H1 (cell line): Measurements from ENCODE around the gene PWP2. TPM values are rescaled to one million over a fixed set of nuclear protein-coding genes. Genes with fewer than 3 reads are reported as not detected.
"Not testable (repeated sequence)": the region's sequence is repeated elsewhere in the genome, so short reads cannot be mapped to it uniquely, and the experiment has no call there.

Experiments
- CTCF ChIA-PET: fragments of 300-600 bp; sonication (Branson Sonifier 250); formaldehyde crosslinking; loops from one replicate; lab custom pipeline; 2021; ENCODE audit not compliant: partially characterized antibody; lab: Charles Lee
- POLR2A ChIA-PET: fragments of 300-600 bp; sonication (Branson Sonifier 250); formaldehyde crosslinking; loops from one replicate; lab custom pipeline; 2021; ENCODE audit warnings: inconsistent platforms; ENCODE audit not compliant: partially characterized antibody; lab: Charles Lee
- DNase-seq, 2 experiments: peaks; one replicate each; pipeline versions ENCODE4 v3.0.0 to v3.0.0-alpha.2; 2010 to 2022; ENCODE audit warnings: low spot score in 2 of 2, low read depth in 1 of 2, mixed read lengths in 1 of 2
- FAIRE-seq: peaks from 2 replicates; lab custom pipeline; 2011; peaks lifted over from hg19 to GRCh38; lab: Jason Lieb, UNC
- H2AFZ ChIP-seq: 2 replicates; pipeline ENCODE4 v1.8.1; 2012; ENCODE audit warnings: low read length, inconsistent platforms
- H2AK5ac ChIP-seq: 2 replicates; pipeline ENCODE4 v1.6.1; 2013; ENCODE audit warnings: low read depth, low read length
- H2BK120ac ChIP-seq: replicated peaks from 2 replicates; pipeline ENCODE3; 2013; ENCODE audit warnings: low read depth, low read length, inconsistent platforms
- H2BK12ac ChIP-seq: 2 replicates; pipeline ENCODE4 v1.6.1; 2013; ENCODE audit warnings: low read depth, low read length
- H2BK15ac ChIP-seq: 2 replicates; pipeline ENCODE4 v1.6.1; 2013; ENCODE audit warnings: low read length
- H2BK20ac ChIP-seq: 2 replicates; pipeline ENCODE4 v1.6.1; 2013; ENCODE audit warnings: low read length
- H2BK5ac ChIP-seq: 2 replicates; pipeline ENCODE4 v1.6.1; 2013; ENCODE audit warnings: low read depth, low read length
- H3K14ac ChIP-seq: 2 replicates; pipeline ENCODE4 v1.6.1; 2013; ENCODE audit warnings: inconsistent platforms; ENCODE audit not compliant: insufficient read length
- H3K18ac ChIP-seq: 2 replicates; pipeline ENCODE4 v1.6.1; 2013; ENCODE audit warnings: low read length; ENCODE audit errors: extremely low read depth
- H3K23ac ChIP-seq: 2 replicates; pipeline ENCODE4 v1.6.1; 2013; ENCODE audit warnings: inconsistent platforms; ENCODE audit not compliant: insufficient read length
- H3K23me2 ChIP-seq: 2 replicates; pipeline ENCODE4 v1.6.1; 2013; ENCODE audit warnings: low read depth, low read length
- H3K27ac ChIP-seq: 2 replicates; pipeline ENCODE4 v1.6.1; 2011; ENCODE audit warnings: low read depth, low read length, inconsistent platforms
- H3K27me3 ChIP-seq, 4 experiments: replicated peaks in 1 of 4; 1 replicate in 1 of 4; 2 replicates in 3 of 4; pipeline versions ENCODE4 v1.6.1 to v1.8.1; 2011 to 2013; ENCODE audit warnings: low read length in 3 of 4, mild to moderate bottlenecking in 3 of 4, inconsistent platforms in 2 of 4, mixed read lengths in 2 of 4, moderate library complexity in 1 of 4; ENCODE audit not compliant: control insufficient read depth in 3 of 4, insufficient read depth in 3 of 4; ENCODE audit errors: extremely low read depth in 1 of 4
- H3K36me3 ChIP-seq, 4 experiments: 2 replicates each; pipeline versions ENCODE4 v1.6.1 to v1.8.1; 2011 to 2013; ENCODE audit warnings: mild to moderate bottlenecking in 4 of 4, low read length in 3 of 4, moderate library complexity in 2 of 4, control low read depth in 1 of 4, inconsistent platforms in 1 of 4; ENCODE audit not compliant: insufficient read depth in 4 of 4, control insufficient read depth in 2 of 4
- H3K4ac ChIP-seq: replicated peaks from 2 replicates; pipeline ENCODE3; 2013; ENCODE audit warnings: low read length, low read depth, mixed read lengths, inconsistent platforms; ENCODE audit not compliant: insufficient read length
- H3K4me1 ChIP-seq, 4 experiments: replicated peaks in 1 of 4; 1 replicate in 1 of 4; 2 replicates in 3 of 4; pipeline versions ENCODE4 v1.6.1 to v1.8.1; 2011 to 2013; ENCODE audit warnings: low read length in 3 of 4, inconsistent platforms in 2 of 4, mixed read lengths in 1 of 4; ENCODE audit not compliant: insufficient read depth in 4 of 4, control insufficient read depth in 3 of 4
- H3K4me2 ChIP-seq, 2 experiments: 2 replicates each; pipeline versions ENCODE4 v1.6.1 to v1.8.1; 2011 to 2013; ENCODE audit warnings: low read depth in 2 of 2, low read length in 2 of 2, control low read depth in 1 of 2, inconsistent platforms in 1 of 2, mild to moderate bottlenecking in 1 of 2; ENCODE audit not compliant: insufficient read depth in 1 of 2
- H3K4me3 ChIP-seq, 4 experiments: fragments of 200-600, 300-600 bp in 1 of 4; sonication (generic), shearing (Covaris generic), sonication (Bioruptor Twin) in 1 of 4; 2 replicates each; pipeline versions ENCODE4 v1.5.1 to v1.8.1; 2011 to 2016; ENCODE audit warnings: low read length in 4 of 4, low read depth in 3 of 4, control low read depth in 2 of 4, inconsistent platforms in 2 of 4, mild to moderate bottlenecking in 2 of 4, mixed read lengths in 1 of 4, moderate library complexity in 1 of 4; ENCODE audit not compliant: insufficient read depth in 2 of 4; ENCODE audit errors: extremely low read depth in 1 of 4
- H3K56ac ChIP-seq: replicated peaks from 2 replicates; pipeline ENCODE3; 2013; ENCODE audit warnings: low read depth, mild to moderate bottlenecking, mixed read lengths, low read length, inconsistent platforms; ENCODE audit not compliant: insufficient read length
- H3K79me1 ChIP-seq: 2 replicates; pipeline ENCODE4 v1.6.1; 2013; ENCODE audit warnings: low read depth, low read length, control low read depth
- H3K79me2 ChIP-seq, 2 experiments: 2 replicates each; pipeline versions ENCODE4 v1.6.1 to v1.8.1; 2012 to 2013; ENCODE audit warnings: low read length in 2 of 2, mild to moderate bottlenecking in 2 of 2, inconsistent platforms in 1 of 2; ENCODE audit not compliant: insufficient read depth in 2 of 2, control insufficient read depth in 1 of 2
- H3K9ac ChIP-seq, 4 experiments: replicated peaks in 1 of 4; 1 replicate in 1 of 4; 2 replicates in 3 of 4; pipeline versions ENCODE4 v1.6.1 to v1.8.1; 2011 to 2013; ENCODE audit warnings: low read depth in 3 of 4, low read length in 3 of 4, control low read depth in 2 of 4, mild to moderate bottlenecking in 2 of 4, moderate library complexity in 2 of 4, inconsistent platforms in 1 of 4; ENCODE audit errors: extremely low read depth in 1 of 4
- H3K9me3 ChIP-seq, 2 experiments: 2 replicates each; pipeline versions ENCODE4 v1.6.1 to v1.8.1; 2012 to 2013; ENCODE audit warnings: mild to moderate bottlenecking in 2 of 2, moderate library complexity in 2 of 2, control low read depth in 1 of 2, inconsistent platforms in 1 of 2, low read depth in 1 of 2, low read length in 1 of 2, mixed read lengths in 1 of 2; ENCODE audit not compliant: insufficient read depth in 2 of 2
- H4K20me1 ChIP-seq, 2 experiments: replicated peaks in 1 of 2; 2 replicates each; pipeline versions ENCODE3 to v1.8.1; 2011 to 2013; ENCODE audit warnings: inconsistent platforms in 2 of 2, low read length in 2 of 2, mild to moderate bottlenecking in 1 of 2; ENCODE audit not compliant: insufficient read depth in 2 of 2, control insufficient read depth in 1 of 2
- H4K5ac ChIP-seq: 2 replicates; pipeline ENCODE4 v1.6.1; 2013; ENCODE audit warnings: low read length, low read depth, mixed read lengths, inconsistent platforms; ENCODE audit not compliant: insufficient read length
- H4K8ac ChIP-seq: 2 replicates; pipeline ENCODE4 v1.8.0; 2013; ENCODE audit warnings: mild to moderate bottlenecking, moderate library complexity, low read length, inconsistent platforms; ENCODE audit not compliant: insufficient read depth; ENCODE audit errors: extremely low read depth
- H4K91ac ChIP-seq: replicated peaks from 2 replicates; pipeline ENCODE3; 2013; ENCODE audit warnings: low read length, mixed read lengths, inconsistent platforms; ENCODE audit not compliant: insufficient read length
- WGBS, 2 experiments: shearing (Covaris generic) in 1 of 2; methylation state at CpG; one replicate each; pipeline versions ENCODE4 v1.1.6 to v1.1.7; 2013 to 2015; ENCODE audit warnings: low lambda C conversion rate in 2 of 2, mixed read lengths in 2 of 2, inconsistent platforms in 1 of 2, low coverage in 1 of 2, missing lambda C conversion rate in 1 of 2; ENCODE audit not compliant: insufficient replicate concordance in 2 of 2, insufficient coverage in 1 of 2, insufficient read length in 1 of 2; ENCODE audit errors: extremely low coverage in 1 of 2, missing lambda C conversion rate in 1 of 2; 5-methylcytosine and 5-hydroxymethylcytosine counted together
- polyA plus RNA-seq, 7 experiments: library from polyadenylated mRNA; depleted of rRNA in 3 of 7; stranded (reverse) in 5 of 7; unstranded in 2 of 7; fragments of >200 nt in 5 of 7; fragments of 200-250 nt in 2 of 7; gene quantifications; 1 replicate in 5 of 7; 2 replicates in 1 of 7; 4 replicates in 1 of 7; pipeline versions ENCODE4 v1.2.1 to v1.2.3, GENCODE V29; 2011 to 2013; ENCODE audit warnings: missing spikeins in 2 of 7, mixed read lengths in 2 of 7
- total RNA-seq: library from RNA; stranded (reverse); fragmentation: NEBNext Ultra II Directional; extraction: Animal tissue kit (Norgen Biotek cat#: 25700); gene quantifications from 2 replicates; pipeline ENCODE4 v1.2.1, GENCODE V29; 2021

Gene PWP2
- total and polyA plus RNA-seq, 2 of the 8 experiments (the other 6 are each of a cell fraction or from before 2014, with no cell fraction given), result 4.4 to 6.7 TPM

GRCh38 chr21:44165933-44166332 is 58.7 kb downstream of the PWP2 start:
- H3K27me3 ChIP-seq, H2AK5ac ChIP-seq, H4K5ac ChIP-seq, H3K36me3 ChIP-seq, H3K23me2 ChIP-seq, H3K9me3 ChIP-seq, H3K27ac ChIP-seq, DNase-seq, H2BK15ac ChIP-seq, FAIRE-seq, H3K56ac ChIP-seq, H4K91ac ChIP-seq, H4K8ac ChIP-seq, H3K14ac ChIP-seq, H3K23ac ChIP-seq, CTCF ChIA-PET, H3K9ac ChIP-seq, H3K79me2 ChIP-seq, H2BK5ac ChIP-seq, H3K4me1 ChIP-seq, POLR2A ChIA-PET, H2BK120ac ChIP-seq, H2AFZ ChIP-seq, H3K4me2 ChIP-seq, H3K79me1 ChIP-seq, H4K20me1 ChIP-seq, H2BK12ac ChIP-seq, H3K4me3 ChIP-seq, H2BK20ac ChIP-seq, H3K4ac ChIP-seq, H3K18ac ChIP-seq: not testable (repeated sequence)
- WGBS, 2 experiments, result no CpG with 5 or more reads among the region's 15 CpGs

- H2BK120ac ChIP-seq, H4K20me1 ChIP-seq, DNase-seq, H4K8ac ChIP-seq, FAIRE-seq, H2BK15ac ChIP-seq, H3K18ac ChIP-seq, H2BK5ac ChIP-seq, POLR2A ChIA-PET, H3K9ac ChIP-seq, H3K27ac ChIP-seq, H4K91ac ChIP-seq, H3K14ac ChIP-seq, H2AK5ac ChIP-seq, H3K27me3 ChIP-seq, H2AFZ ChIP-seq, H2BK12ac ChIP-seq, H3K79me1 ChIP-seq, H3K4me2 ChIP-seq, H3K4me1 ChIP-seq, H3K36me3 ChIP-seq, H3K79me2 ChIP-seq, H4K5ac ChIP-seq, H2BK20ac ChIP-seq, H3K4me3 ChIP-seq, H3K23me2 ChIP-seq, CTCF ChIA-PET, H3K9me3 ChIP-seq, H3K56ac ChIP-seq, H3K23ac ChIP-seq, H3K4ac ChIP-seq: not testable (repeated sequence)
- WGBS, 2 experiments, result no CpG with 5 or more reads among the region's 11 CpGs
These were observed 60.3 kb downstream of the PWP2 start for GRCh38 chr21:44167527-44167926.
